D721Med (cell line): Measurements from ENCODE around the gene RNU4-1.

Experiments
- DNase-seq: peaks from one replicate; pipeline ENCODE4 v3.0.0; 2011; ENCODE audit warnings: low spot score; ENCODE audit not compliant: insufficient read length
- FAIRE-seq: peaks from 2 replicates; lab custom pipeline; 2011; peaks lifted over from hg19 to GRCh38; lab: Jason Lieb, UNC
- TF ChIP-seq, protein P1 (sequence below): IDR thresholded peaks from 2 replicates; pipeline ENCODE4 v1.5.1; 2012; ENCODE audit warnings: mild to moderate bottlenecking, control low read depth; ENCODE audit not compliant: insufficient read depth; ENCODE audit errors: missing control alignments

The RNU4-1 gene

DNA sequence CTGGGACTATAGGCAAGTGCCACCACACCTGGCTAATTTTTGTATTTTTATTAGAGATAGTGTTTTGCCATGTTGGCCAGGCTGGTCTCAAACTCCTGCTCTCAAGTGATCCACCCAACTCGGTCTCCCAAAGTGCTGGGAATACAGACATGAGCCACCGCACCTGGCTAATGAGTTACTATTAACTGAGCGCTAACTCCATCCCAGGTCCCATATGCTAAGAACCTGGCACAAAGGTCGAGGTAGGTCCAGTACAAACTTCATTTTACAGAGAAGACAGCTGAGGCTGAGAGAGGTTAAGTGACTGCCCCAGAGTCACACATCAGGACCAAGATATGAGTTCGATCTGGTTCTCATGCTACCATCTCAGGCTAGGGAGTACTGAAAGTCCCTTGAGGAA lies 39.0 kb upstream of the RNU4-1 start:
- no peak for FAIRE-seq
- TF ChIP-seq, protein P1, sequence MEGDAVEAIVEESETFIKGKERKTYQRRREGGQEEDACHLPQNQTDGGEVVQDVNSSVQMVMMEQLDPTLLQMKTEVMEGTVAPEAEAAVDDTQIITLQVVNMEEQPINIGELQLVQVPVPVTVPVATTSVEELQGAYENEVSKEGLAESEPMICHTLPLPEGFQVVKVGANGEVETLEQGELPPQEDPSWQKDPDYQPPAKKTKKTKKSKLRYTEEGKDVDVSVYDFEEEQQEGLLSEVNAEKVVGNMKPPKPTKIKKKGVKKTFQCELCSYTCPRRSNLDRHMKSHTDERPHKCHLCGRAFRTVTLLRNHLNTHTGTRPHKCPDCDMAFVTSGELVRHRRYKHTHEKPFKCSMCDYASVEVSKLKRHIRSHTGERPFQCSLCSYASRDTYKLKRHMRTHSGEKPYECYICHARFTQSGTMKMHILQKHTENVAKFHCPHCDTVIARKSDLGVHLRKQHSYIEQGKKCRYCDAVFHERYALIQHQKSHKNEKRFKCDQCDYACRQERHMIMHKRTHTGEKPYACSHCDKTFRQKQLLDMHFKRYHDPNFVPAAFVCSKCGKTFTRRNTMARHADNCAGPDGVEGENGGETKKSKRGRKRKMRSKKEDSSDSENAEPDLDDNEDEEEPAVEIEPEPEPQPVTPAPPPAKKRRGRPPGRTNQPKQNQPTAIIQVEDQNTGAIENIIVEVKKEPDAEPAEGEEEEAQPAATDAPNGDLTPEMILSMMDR = no peak
- no peak for DNase-seq

DNA sequence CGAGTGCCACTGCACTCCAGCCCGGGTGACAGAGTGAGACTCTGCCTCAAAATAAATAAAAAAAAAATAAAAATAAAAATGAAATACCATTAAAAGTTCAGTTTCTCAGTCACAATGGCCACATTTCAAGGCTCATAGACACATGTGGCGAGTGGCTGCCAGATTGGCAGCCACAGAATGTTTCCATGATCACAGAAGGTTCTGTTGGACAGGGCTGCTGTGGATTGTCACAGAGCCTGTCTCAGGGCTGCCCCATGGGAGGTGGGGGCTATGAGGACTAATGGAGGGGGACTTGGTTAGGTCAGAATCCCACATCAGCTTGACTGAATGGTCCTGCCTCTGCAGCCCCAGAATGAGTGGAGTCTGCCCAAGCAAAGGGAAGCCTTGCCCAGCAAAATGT lies 38.4 kb upstream of the RNU4-1 start:
- no peak for DNase-seq
- TF ChIP-seq, protein P1 = no peak
- FAIRE-seq = no peak

DNA sequence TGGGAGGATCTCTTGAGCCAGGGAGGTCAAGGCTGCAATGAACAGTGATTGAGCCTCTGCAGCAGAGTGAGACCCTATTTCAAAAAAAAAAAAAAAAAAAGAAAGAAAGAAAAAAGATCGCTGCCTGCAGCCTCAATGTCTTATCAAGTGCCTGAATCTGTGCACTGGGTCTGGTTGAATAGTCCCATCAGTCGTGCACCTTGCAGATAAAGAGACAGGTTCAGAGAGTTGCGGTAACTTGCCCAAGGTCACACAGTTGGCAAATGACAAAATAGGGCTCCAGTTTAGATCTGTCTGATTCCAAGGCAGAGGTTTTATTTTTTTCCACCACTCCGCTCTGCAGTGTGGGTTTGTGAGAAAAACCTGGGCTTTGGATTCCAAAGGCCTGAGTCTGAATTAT lies 35.2 kb upstream of the RNU4-1 start:
- DNase-seq (no peak), FAIRE-seq (no peak)
- TF ChIP-seq, protein P1 = no peak

DNA sequence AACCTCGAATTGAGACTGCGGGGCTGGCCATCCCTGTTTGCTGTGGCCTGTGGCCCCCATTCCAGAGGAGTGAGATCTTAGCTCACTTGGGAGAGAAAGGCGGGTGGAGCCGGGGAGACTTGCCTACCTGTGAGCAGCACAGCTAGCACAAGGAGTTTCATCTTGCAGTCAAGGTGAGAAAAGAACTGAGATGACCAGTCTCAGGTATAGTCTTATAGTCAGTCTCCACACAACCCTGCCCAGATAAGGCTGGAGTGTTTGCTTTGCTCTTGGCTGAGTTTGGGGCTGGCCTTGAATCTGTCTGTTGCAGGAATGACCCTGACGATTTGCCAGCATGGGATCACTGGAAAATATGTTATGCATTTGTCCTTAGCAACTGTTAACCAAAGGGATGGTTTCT lies 34.6 kb upstream of the RNU4-1 start, which contains the start of gene PLA2G1B:
TSS of gene PLA2G1B (minus strand) at position 187 of the 400 bp plus-strand sequence. CDS start at position 161, 26 bp downstream.
- TF ChIP-seq, protein P1 = no peak
- FAIRE-seq (no peak), DNase-seq (no peak)

GRCh38 chr12:120324841-120325417 lies 31.9 kb upstream of the RNU4-1 start:
- DNase-seq = no peak
- TF ChIP-seq, protein P1 = no peak
- FAIRE-seq = no peak

- FAIRE-seq (no peak), DNase-seq (no peak)
- TF ChIP-seq, protein P1 = no peak
These were observed 30.7 kb upstream of the RNU4-1 start for GRCh38 chr12:120323772-120324171.

DNA sequence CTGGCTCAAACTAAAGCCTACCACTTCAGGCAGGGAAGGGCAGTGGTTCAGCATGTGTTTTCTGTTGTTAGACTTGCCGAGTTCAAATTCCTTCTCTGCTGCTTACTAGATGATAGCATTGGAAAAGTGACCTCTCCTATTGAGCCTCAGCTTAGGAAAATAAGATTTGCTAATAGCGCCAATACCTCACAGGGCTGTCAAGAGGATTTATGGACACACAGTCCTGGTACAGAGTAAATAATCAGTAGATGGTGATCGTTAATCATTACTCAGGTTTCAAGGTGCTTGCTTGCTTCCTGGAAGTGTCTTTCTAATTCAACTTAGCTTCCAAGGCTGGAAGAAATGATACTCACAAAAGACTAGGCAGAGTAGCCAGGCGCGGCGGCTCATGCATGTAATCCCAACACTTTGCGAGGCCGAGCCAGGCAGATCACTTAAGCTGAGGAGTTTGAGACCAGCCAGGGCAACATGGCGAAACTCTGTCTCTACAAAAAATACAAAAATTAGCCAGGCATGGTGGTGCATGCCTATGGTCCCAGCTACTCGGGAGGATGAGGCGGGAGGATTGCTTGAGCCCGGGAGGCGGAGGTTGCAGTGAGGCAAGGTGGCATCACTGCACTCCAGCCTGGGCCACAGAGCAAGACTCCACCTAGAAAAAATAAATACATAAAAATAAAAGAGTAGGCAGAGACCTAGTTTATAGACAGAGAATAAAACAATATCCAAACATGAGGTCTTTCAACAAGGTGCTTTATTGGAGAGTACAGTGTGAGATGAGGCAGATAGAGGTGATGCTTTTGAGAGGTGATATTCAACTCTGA lies 28.6 kb upstream of the RNU4-1 start:
- DNase-seq = no peak
- TF ChIP-seq, protein P1 = no peak
- no peak for FAIRE-seq
